Measurements from ENCODE around the gene IGHMBP2.

- TF ChIP-seq, protein P1, sequence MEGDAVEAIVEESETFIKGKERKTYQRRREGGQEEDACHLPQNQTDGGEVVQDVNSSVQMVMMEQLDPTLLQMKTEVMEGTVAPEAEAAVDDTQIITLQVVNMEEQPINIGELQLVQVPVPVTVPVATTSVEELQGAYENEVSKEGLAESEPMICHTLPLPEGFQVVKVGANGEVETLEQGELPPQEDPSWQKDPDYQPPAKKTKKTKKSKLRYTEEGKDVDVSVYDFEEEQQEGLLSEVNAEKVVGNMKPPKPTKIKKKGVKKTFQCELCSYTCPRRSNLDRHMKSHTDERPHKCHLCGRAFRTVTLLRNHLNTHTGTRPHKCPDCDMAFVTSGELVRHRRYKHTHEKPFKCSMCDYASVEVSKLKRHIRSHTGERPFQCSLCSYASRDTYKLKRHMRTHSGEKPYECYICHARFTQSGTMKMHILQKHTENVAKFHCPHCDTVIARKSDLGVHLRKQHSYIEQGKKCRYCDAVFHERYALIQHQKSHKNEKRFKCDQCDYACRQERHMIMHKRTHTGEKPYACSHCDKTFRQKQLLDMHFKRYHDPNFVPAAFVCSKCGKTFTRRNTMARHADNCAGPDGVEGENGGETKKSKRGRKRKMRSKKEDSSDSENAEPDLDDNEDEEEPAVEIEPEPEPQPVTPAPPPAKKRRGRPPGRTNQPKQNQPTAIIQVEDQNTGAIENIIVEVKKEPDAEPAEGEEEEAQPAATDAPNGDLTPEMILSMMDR (IDR thresholded peaks at IDR 0.05; ENCODE audit: low read depth, low read length) = no peak
- TF ChIP-seq POLR2A (IDR thresholded peaks at IDR 0.05; ENCODE audit: extremely low read depth, insufficient read length) (no peak), MYC (IDR thresholded peaks at IDR 0.05; ENCODE audit: low read depth, low read length) (no peak)
- TF ChIP-seq, protein P2, sequence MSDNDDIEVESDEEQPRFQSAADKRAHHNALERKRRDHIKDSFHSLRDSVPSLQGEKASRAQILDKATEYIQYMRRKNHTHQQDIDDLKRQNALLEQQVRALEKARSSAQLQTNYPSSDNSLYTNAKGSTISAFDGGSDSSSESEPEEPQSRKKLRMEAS (IDR thresholded peaks at IDR 0.05; ENCODE audit: low read depth, low read length) = no peak
These were observed 67.4 kb downstream of the IGHMBP2 start for GRCh38 chr11:68970921-68971636.

Data from NB4 (cell line).